ENCODE results near the gene ADAMTSL3. TPM values are rescaled to one million over a fixed set of nuclear protein-coding genes. Genes with fewer than 3 reads are reported as not detected.

ADAMTSL3 gene
- total RNA-seq, 1 donor from 2014 or later: 0.32 TPM

DNA sequence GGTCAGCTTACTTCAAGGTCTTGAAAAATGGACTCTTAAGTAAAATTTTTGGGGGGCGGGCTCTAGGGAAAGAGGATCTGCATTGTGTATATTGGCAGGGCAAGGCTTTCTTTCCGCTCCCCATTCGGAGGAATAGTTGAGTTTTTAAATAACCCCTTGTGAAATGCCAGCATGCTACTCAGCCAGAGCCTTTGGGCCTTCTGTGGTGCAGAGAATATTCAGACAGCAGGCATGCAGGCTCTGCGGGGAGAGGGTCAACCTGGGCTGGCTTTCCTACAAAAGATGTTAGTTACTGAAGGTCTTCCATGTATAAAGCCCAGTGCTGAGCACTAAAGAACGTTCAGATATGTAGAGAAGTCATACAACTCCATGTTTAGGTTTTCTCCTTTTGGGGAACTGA, 40.6 kb downstream of the ADAMTSL3 start:
- Mint-ChIP-seq H3K27me3 (ENCODE audit: unreplicated experiment) (peaks cover 2% of the 10 kb centered on the region), H3K4me3 (ENCODE audit: unreplicated experiment) (no peak overlapping the region)
- DNase-seq: no peak

DNA sequence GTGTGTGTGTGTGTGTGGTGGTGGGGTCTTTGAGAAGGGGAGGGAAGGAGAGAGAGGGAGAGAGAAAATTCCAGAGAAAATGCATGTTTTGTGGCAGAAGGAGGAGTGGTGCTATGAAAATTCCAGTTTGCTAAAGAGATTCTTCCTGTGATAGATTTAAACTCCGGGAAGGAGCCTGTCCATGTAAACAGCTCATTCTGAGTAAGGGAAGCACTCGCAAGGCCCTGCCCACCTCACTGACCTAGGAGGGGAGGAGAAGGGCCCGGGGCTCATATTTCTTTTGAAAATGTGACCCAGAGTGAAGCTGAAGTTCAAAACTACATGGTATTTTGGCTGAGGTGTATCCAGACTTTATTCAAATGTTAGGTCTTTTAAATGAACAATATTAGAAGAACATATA, 41.3 kb downstream of the ADAMTSL3 start:
- H3K27ac Mint-ChIP-seq (ENCODE audit: unreplicated experiment): no peak overlapping the region
- TF ChIP-seq, protein P1, sequence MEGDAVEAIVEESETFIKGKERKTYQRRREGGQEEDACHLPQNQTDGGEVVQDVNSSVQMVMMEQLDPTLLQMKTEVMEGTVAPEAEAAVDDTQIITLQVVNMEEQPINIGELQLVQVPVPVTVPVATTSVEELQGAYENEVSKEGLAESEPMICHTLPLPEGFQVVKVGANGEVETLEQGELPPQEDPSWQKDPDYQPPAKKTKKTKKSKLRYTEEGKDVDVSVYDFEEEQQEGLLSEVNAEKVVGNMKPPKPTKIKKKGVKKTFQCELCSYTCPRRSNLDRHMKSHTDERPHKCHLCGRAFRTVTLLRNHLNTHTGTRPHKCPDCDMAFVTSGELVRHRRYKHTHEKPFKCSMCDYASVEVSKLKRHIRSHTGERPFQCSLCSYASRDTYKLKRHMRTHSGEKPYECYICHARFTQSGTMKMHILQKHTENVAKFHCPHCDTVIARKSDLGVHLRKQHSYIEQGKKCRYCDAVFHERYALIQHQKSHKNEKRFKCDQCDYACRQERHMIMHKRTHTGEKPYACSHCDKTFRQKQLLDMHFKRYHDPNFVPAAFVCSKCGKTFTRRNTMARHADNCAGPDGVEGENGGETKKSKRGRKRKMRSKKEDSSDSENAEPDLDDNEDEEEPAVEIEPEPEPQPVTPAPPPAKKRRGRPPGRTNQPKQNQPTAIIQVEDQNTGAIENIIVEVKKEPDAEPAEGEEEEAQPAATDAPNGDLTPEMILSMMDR (IDR thresholded peaks at IDR 0.05; ENCODE audit: partially characterized antibody, unreplicated experiment): no peak
- H3K4me1 Mint-ChIP-seq (ENCODE audit: low read depth, unreplicated experiment): no peaks in the 10 kb centered on the region

More for the DNA sequence above, 40.6 kb downstream of the ADAMTSL3 start:
- H3K36me3 Mint-ChIP-seq (ENCODE audit: unreplicated experiment): no peaks in the 10 kb centered on the region
- H3K9me3 Mint-ChIP-seq (ENCODE audit: unreplicated experiment): no peaks in the 10 kb centered on the region
- H3K27ac Mint-ChIP-seq (ENCODE audit: unreplicated experiment): no peak overlapping the region
- TF ChIP-seq, protein P1 (IDR thresholded peaks at IDR 0.05; ENCODE audit: partially characterized antibody, unreplicated experiment): no peak
- H3K4me1 Mint-ChIP-seq (ENCODE audit: low read depth, unreplicated experiment): no peaks in the 10 kb centered on the region

DNA sequence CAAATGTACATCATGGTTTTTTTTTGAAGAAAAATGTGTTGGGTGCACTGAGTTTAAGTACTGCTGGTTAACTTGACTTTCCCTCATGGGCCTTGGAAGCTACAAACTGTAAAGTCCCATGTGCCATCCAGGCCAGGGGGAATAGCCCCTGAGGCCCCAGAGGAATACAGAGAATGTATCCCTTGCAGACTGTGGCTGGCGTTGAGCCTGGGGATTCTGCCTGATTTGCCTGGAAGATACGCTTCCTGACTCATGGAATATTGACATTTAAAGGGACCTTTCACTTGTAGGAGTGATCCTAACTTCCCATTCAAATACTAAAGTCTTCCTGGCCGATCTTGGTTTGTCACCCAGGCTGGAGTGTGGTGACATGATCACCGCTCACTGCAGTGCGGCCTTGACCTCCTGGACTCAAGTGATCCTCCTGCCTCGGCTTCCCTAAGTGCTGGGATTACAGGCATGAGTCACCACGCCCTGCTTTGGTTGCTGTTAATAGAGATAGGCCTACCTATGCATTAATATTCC, 42.0 kb downstream of the ADAMTSL3 start:
- TF ChIP-seq, protein P1 (IDR thresholded peaks at IDR 0.05; ENCODE audit: partially characterized antibody, unreplicated experiment): no peak
- Mint-ChIP-seq H3K9me3 (ENCODE audit: unreplicated experiment) (no peaks in the 10 kb centered on the region), H3K4me1 (ENCODE audit: low read depth, unreplicated experiment) (no peaks in the 10 kb centered on the region), H3K4me3 (ENCODE audit: unreplicated experiment) (no peak overlapping the region), H3K36me3 (ENCODE audit: unreplicated experiment) (no peaks in the 10 kb centered on the region), H3K27ac (ENCODE audit: unreplicated experiment) (no peak overlapping the region), H3K27me3 (ENCODE audit: unreplicated experiment) (peaks cover 2% of the 10 kb centered on the region)
- no peak for DNase-seq

More for the DNA sequence above, 41.3 kb downstream of the ADAMTSL3 start:
- no peaks in the 10 kb centered on the region for H3K36me3 Mint-ChIP-seq (ENCODE audit: unreplicated experiment)
- H3K4me3 Mint-ChIP-seq (ENCODE audit: unreplicated experiment): no peak overlapping the region
- no peak for DNase-seq
- H3K27me3 Mint-ChIP-seq (ENCODE audit: unreplicated experiment): peaks cover 2% of the 10 kb centered on the region
- H3K9me3 Mint-ChIP-seq (ENCODE audit: unreplicated experiment): no peaks in the 10 kb centered on the region

DNA sequence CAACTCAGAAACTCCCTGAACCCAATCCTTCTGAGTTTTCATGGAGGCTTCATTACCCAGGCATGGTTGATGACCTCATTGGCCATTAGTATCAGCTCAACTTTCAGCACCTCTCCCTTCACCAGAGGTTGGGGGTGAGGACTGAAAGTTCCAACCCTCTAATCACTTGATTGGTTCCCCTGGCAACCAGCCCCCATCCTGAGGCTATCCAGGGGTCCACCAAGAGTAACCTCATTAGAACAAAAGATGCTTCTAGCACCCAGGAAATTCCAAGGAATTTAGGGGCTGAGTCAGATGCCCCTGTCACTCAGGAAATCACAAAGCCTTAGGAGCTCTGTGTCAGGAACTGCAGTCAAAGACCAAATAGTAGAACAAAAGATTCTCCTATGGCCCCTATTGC, 43.8 kb downstream of the ADAMTSL3 start:
- Mint-ChIP-seq H3K27ac (ENCODE audit: unreplicated experiment) (no peak overlapping the region), H3K4me1 (ENCODE audit: low read depth, unreplicated experiment) (no peaks in the 10 kb centered on the region), H3K27me3 (ENCODE audit: unreplicated experiment) (peaks cover 2% of the 10 kb centered on the region), H3K4me3 (ENCODE audit: unreplicated experiment) (no peak overlapping the region), H3K9me3 (ENCODE audit: unreplicated experiment) (no peaks in the 10 kb centered on the region), H3K36me3 (ENCODE audit: unreplicated experiment) (no peaks in the 10 kb centered on the region)
- DNase-seq: no peak
- TF ChIP-seq, protein P1 (IDR thresholded peaks at IDR 0.05; ENCODE audit: partially characterized antibody, unreplicated experiment): no peak

DNA sequence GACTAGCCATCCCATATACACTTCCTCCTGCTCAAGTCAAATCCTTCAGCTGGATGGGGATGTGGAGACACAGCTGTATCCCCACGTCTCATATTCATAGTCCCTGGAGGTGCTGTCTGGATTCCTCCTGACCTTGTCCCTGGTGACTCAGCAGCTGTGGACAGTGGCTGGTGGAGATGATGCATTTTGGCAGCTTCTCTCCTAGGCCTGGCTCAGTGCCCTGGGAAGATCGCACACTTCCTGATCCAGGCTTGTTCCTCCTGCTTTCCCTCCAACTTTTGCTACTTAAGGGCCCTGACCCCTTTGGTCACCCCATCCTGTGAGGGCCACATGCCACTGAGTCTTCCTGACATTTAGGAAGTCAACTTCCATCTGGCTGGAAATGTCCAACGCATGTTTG, 44.4 kb downstream of the ADAMTSL3 start:
- Mint-ChIP-seq H3K36me3 (ENCODE audit: unreplicated experiment) (no peaks in the 10 kb centered on the region), H3K4me3 (ENCODE audit: unreplicated experiment) (no peak overlapping the region), H3K9me3 (ENCODE audit: unreplicated experiment) (no peaks in the 10 kb centered on the region), H3K4me1 (ENCODE audit: low read depth, unreplicated experiment) (no peaks in the 10 kb centered on the region), H3K27ac (ENCODE audit: unreplicated experiment) (no peak overlapping the region), H3K27me3 (ENCODE audit: unreplicated experiment) (peaks cover 2% of the 10 kb centered on the region)
- no peak for DNase-seq
- TF ChIP-seq, protein P1 (IDR thresholded peaks at IDR 0.05; ENCODE audit: partially characterized antibody, unreplicated experiment): no peak

Data from glutamatergic neuron (in vitro differentiated cells).